GM12878 (cell line): ENCODE data around the gene TUBGCP3. TPM values are rescaled to one million over a fixed set of nuclear protein-coding genes. Genes with fewer than 3 reads are reported as not detected.

Experiments used
- ATAC-seq: fragments of 200-7000 bp; cut with Tn5 transposase; 3 replicates; pipeline ENCODE4 v1.9.1; 2020; ENCODE audit warnings: mild to moderate bottlenecking, moderate library complexity
- BruUV-seq: library from RNA; stranded (reverse); fragments of 400-500 nt; replicated peaks from 2 replicates; lab custom pipeline; 2021; lab: Mats Ljungman, UMichigan
- CTCF ChIA-PET: fragments of 300-600 bp; sonication (Branson Sonifier 250); formaldehyde crosslinking; extraction: SDS; loops from one replicate; lab custom pipeline; 2021; ENCODE audit warnings: inconsistent platforms; lab: Yijun Ruan, JAX
- POLR2A ChIA-PET: fragments of 350-600 bp; formaldehyde crosslinking; extraction: SDS; loops from one replicate; lab custom pipeline; 2021; ENCODE audit warnings: inconsistent platforms; lab: Charles Lee
- RAD21 ChIA-PET: fragments of 300-600 bp; sonication (Branson Sonifier 250); formaldehyde crosslinking; loops from one replicate; lab custom pipeline; 2023; ENCODE audit warnings: antibody characterized with exemption; ENCODE audit not compliant: unreplicated experiment; lab: Charles Lee
- SMC1A ChIA-PET: fragments of 300-600 bp; sonication (Branson Sonifier 250); formaldehyde crosslinking; loops from one replicate; lab custom pipeline; 2023; ENCODE audit not compliant: unreplicated experiment, uncharacterized antibody; lab: Charles Lee
- DNase-seq: peaks from one replicate; pipeline ENCODE4 v3.0.0-alpha.2; 2011; ENCODE audit warnings: low read depth, low spot score
- FAIRE-seq: peaks from 3 replicates; lab custom pipeline; 2011; peaks lifted over from hg19 to GRCh38; lab: Jason Lieb, UNC
- H2AFZ ChIP-seq: 2 replicates; pipeline ENCODE4 v1.6.0; 2011; ENCODE audit warnings: low read depth, low read length, control low read depth; ENCODE audit not compliant: control insufficient read depth
- H3K27ac ChIP-seq: 2 replicates; pipeline ENCODE4 v1.5.1; 2011; ENCODE audit warnings: control low read depth; ENCODE audit not compliant: control insufficient read depth, insufficient read depth
- H3K27me3 ChIP-seq, 2 experiments: replicated peaks in 1 of 2; 2 replicates each; pipeline versions ENCODE4 v1.6.0 to v1.6.1; 2011; ENCODE audit warnings: low read length in 1 of 2; ENCODE audit not compliant: control insufficient read depth in 2 of 2, insufficient read depth in 2 of 2
- H3K36me3 ChIP-seq, 2 experiments: 2 replicates each; pipeline ENCODE4 v1.5.1; 2011; ENCODE audit warnings: low read length in 1 of 2; ENCODE audit not compliant: control insufficient read depth in 2 of 2, insufficient read depth in 2 of 2
- H3K4me1 ChIP-seq: 2 replicates; pipeline ENCODE4 v1.6.1; 2011; ENCODE audit warnings: mild to moderate bottlenecking, low read length, moderate library complexity, mixed read lengths; ENCODE audit not compliant: control insufficient read depth, insufficient read depth
- H3K4me2 ChIP-seq: 2 replicates; pipeline ENCODE4 v1.6.0; 2011; ENCODE audit warnings: control low read depth; ENCODE audit not compliant: control insufficient read depth, insufficient read depth
- H3K4me3 ChIP-seq: fragments of 200-600 bp; sonication (generic); 2 replicates; pipeline ENCODE4 v1.5.1; 2016
- H3K79me2 ChIP-seq: 2 replicates; pipeline ENCODE4 v1.6.0; 2011; ENCODE audit warnings: low read length; ENCODE audit not compliant: control insufficient read depth, insufficient read depth
- H3K9ac ChIP-seq: 2 replicates; pipeline ENCODE4 v1.8.0; 2011; ENCODE audit warnings: low read length, control low read depth, mixed read lengths; ENCODE audit not compliant: control insufficient read depth, insufficient read depth
- H3K9me3 ChIP-seq: replicated peaks from 3 replicates; pipeline ENCODE4 v1.5.1; 2011; ENCODE audit warnings: mild to moderate bottlenecking, low read length; ENCODE audit not compliant: control insufficient read depth, insufficient read depth
- H4K20me1 ChIP-seq: 2 replicates; pipeline ENCODE4 v1.6.0; 2011; ENCODE audit not compliant: control insufficient read depth, insufficient read depth
- BCL3 ChIP-seq: IDR thresholded peaks from 2 replicates; pipeline ENCODE4 v1.6.1; 2011; ENCODE audit warnings: borderline replicate concordance, low read depth, mild to moderate bottlenecking, moderate library complexity, low read length; ENCODE audit not compliant: insufficient read depth, poor library complexity, severe bottlenecking
- CHD4 ChIP-seq: fragments of 200-600 bp; sonication (generic); IDR thresholded peaks from 2 replicates; pipeline ENCODE4 v1.6.1; 2016; ENCODE audit warnings: mild to moderate bottlenecking
- CREM ChIP-seq: IDR thresholded peaks from 2 replicates; pipeline ENCODE4 v1.6.1; 2014; ENCODE audit warnings: antibody characterized with exemption, low read depth
- FOS ChIP-seq: IDR thresholded peaks from 3 replicates; pipeline ENCODE4 v1.6.1; 2011; ENCODE audit warnings: borderline replicate concordance; ENCODE audit not compliant: insufficient read length; ENCODE audit errors: extremely low read depth
- JUNB ChIP-seq: IDR thresholded peaks from 2 replicates; pipeline ENCODE4 v1.6.1; 2016; ENCODE audit warnings: antibody characterized with exemption, mild to moderate bottlenecking
- NFXL1 ChIP-seq: fragments of 450-650 bp; IDR thresholded peaks from 2 replicates; pipeline ENCODE4 v1.6.1; 2017; ENCODE audit warnings: antibody characterized with exemption, mild to moderate bottlenecking, borderline replicate concordance
- PML ChIP-seq: IDR thresholded peaks from 2 replicates; pipeline ENCODE4 v1.6.1; 2012; ENCODE audit warnings: low read length, inconsistent platforms
- REST ChIP-seq: IDR thresholded peaks from 2 replicates; pipeline ENCODE4 v1.6.1; 2012; ENCODE audit warnings: mild to moderate bottlenecking, low read depth, low read length
- SIN3A ChIP-seq: IDR thresholded peaks from 2 replicates; pipeline ENCODE4 v1.6.1; 2012; ENCODE audit warnings: low read depth, low read length, improper control_type of control experiment
- SMAD5 ChIP-seq: IDR thresholded peaks from 2 replicates; pipeline ENCODE4 v1.6.1; 2016; ENCODE audit warnings: antibody characterized with exemption, low read depth
- TBL1XR1 ChIP-seq: IDR thresholded peaks from 2 replicates; pipeline ENCODE4 v1.6.1; 2012; ENCODE audit warnings: low read depth, low read length, improper control_type of control experiment
- USF1 ChIP-seq: IDR thresholded peaks from 2 replicates; pipeline ENCODE4 v1.6.1; 2011; ENCODE audit warnings: borderline replicate concordance, low read depth, mild to moderate bottlenecking, moderate library complexity, mixed read lengths, low read length; ENCODE audit not compliant: insufficient read depth; ENCODE audit errors: extremely low read length
- YY1 ChIP-seq: IDR thresholded peaks from 2 replicates; pipeline ENCODE4 v1.6.1; 2011; ENCODE audit warnings: low read depth, mild to moderate bottlenecking, low read length
- ZBTB4 ChIP-seq: fragments of 450-650 bp; formaldehyde crosslinking; IDR thresholded peaks from 2 replicates; pipeline ENCODE4 v1.4.0; 2022; ENCODE audit warnings: mild to moderate bottlenecking, moderate library complexity
- ZSCAN29 ChIP-seq: fragments of 450-650 bp; IDR thresholded peaks from 2 replicates; pipeline ENCODE4 v1.6.1; 2017; ENCODE audit warnings: mild to moderate bottlenecking, moderate library complexity
- WGBS: methylation state at CpG from one replicate; pipeline ENCODE4 v1.1.6; 2016; ENCODE audit warnings: low lambda C conversion rate; ENCODE audit not compliant: insufficient replicate concordance, insufficient coverage; ENCODE audit errors: missing lambda C conversion rate; 5-methylcytosine and 5-hydroxymethylcytosine counted together
- in situ Hi-C: fragments of 300-500 bp; cut with MboI; formaldehyde crosslinking; loops from 9 replicates; pipeline ENCODE4 v1.14.3; 2018; ENCODE audit warnings: mixed read lengths
- intact Hi-C: fragments of 100-400 bp; cut with micrococcal nuclease; formaldehyde crosslinking; loops from one replicate; pipeline ENCODE4 v1.14.2; 2022; ENCODE audit not compliant: unreplicated experiment
- polyA plus RNA-seq, 11 experiments: library from polyadenylated mRNA; depleted of rRNA in 4 of 11; unstranded in 6 of 11; stranded (reverse) in 5 of 11; fragments of >200 nt; fragmentation: Nextera tagmentation in 4 of 11; fragmentation: Illumina TruSeq in 1 of 11; extraction: Ambion mirVana in 4 of 11; extraction: Trizol in 1 of 11; gene quantifications; 1 replicate in 1 of 11; 2 replicates in 10 of 11; pipeline versions ENCODE4 v1.2.1 to v1.2.3, GENCODE V29; 2011 to 2016; ENCODE audit warnings: inconsistent platforms in 2 of 11, missing spikeins in 2 of 11, low read depth in 1 of 11
- total RNA-seq, 4 experiments: library from RNA; depleted of rRNA in 3 of 4; stranded (reverse); fragments of >200 nt in 3 of 4; fragmentation: Illumina TruSeq in 1 of 4; extraction: Trizol in 1 of 4; gene quantifications; 2 replicates each; pipeline versions ENCODE4 v1.2.1 to v1.2.3, GENCODE V29; 2013 to 2021

TUBGCP3 gene
- total and polyA plus RNA-seq, 10 of the 15 experiments (the other 5 are each of a cell fraction or from before 2014, with no cell fraction given) = 4.0 to 34.0 (median 22.6) TPM

- POLR2A ChIA-PET = no interaction called here
- in situ Hi-C loops = loop anchor here (5.0 to 25.0 kb wide), 2 partner anchors 970 to 1355 kb away; no protein-coding TSS in a partner anchor
- H3K27me3 ChIP-seq = no peaks in the 10 kb centered on the region
- DNase-seq = no peak
- no peak overlapping the region for H3K9ac ChIP-seq
- no peak overlapping the region for H2AFZ ChIP-seq
- FAIRE-seq = no peak
- H3K36me3 ChIP-seq = no peaks in the 10 kb centered on the region
- no peak for ATAC-seq
- H3K4me1 ChIP-seq = no peaks in the 10 kb centered on the region
- H3K79me2 ChIP-seq = no peaks in the 10 kb centered on the region
- CTCF ChIA-PET = interaction anchor here (0.8 to 2.6 kb wide), 6 partner anchors 15 to 969 kb away, joined by 3 to 14 read pairs (median 4); no protein-coding TSS in a partner anchor
- WGBS = 47% methylated on average over 20 of the region's 21 CpGs
- no TSS peak for BruUV-seq
- no peaks in the 10 kb centered on the region for H4K20me1 ChIP-seq
- intact Hi-C loops = loop anchor here (10.0 kb wide), 1 partner anchor 162 kb away; no protein-coding TSS in a partner anchor
- no peak overlapping the region for H3K4me2 ChIP-seq
- no peak overlapping the region for H3K4me3 ChIP-seq
- RAD21 ChIA-PET = interaction anchor here (1.2 to 2.4 kb wide), 2 partner anchors 965 to 968 kb away, joined by 3 to 12 read pairs; no protein-coding TSS in a partner anchor
- SMC1A ChIA-PET = interaction anchor here (0.9 to 1.5 kb wide), 3 partner anchors 166 to 1374 kb away, joined by 3 to 4 read pairs (median 3); no protein-coding TSS in a partner anchor
- H3K9me3 ChIP-seq = no peaks in the 10 kb centered on the region
- H3K27ac ChIP-seq = no peak overlapping the region
- TF ChIP-seq SIN3A (no peak), FOS (no peak), ZSCAN29 (no peak), YY1 (no peak), REST (no peak), CHD4 (no peak), CREM (no peak), NFXL1 (no peak), SMAD5 (no peak), BCL3 (no peak), USF1 (no peak), JUNB (no peak), ZBTB4 (no peak), PML (no peak), TBL1XR1 (no peak)
Observed at GRCh38 chr13:112442483-112443090, 145.4 kb downstream of the TUBGCP3 start.
